Measurements from ENCODE around the gene ITGAV.
A peak's percentile ranks its signal among the peaks of the same experiment; 100 is the strongest.

GRCh38 chr2:186641807-186642321, 52.0 kb downstream of the ITGAV start:
- TF ChIP-seq CTCF (IDR thresholded peaks at IDR 0.05) (peak; percentile 30 to 75 (median 72)), POLR2A (IDR thresholded peaks at IDR 0.05) (no peak), POLR2AphosphoS5 (IDR thresholded peaks at IDR 0.05) (peak; percentile 45), EP300 (IDR thresholded peaks at IDR 0.05) (no peak)

Data from gastroesophageal sphincter (tissue), 3 donors.